ENCODE data around the gene SERPINB6.
A peak's percentile ranks its signal among the peaks of the same experiment; 100 is the strongest.
"Not testable (repeated sequence)": the region's sequence is repeated elsewhere in the genome, so short reads cannot be mapped to it uniquely, and the experiment has no call there.

Gene SERPINB6

DNA sequence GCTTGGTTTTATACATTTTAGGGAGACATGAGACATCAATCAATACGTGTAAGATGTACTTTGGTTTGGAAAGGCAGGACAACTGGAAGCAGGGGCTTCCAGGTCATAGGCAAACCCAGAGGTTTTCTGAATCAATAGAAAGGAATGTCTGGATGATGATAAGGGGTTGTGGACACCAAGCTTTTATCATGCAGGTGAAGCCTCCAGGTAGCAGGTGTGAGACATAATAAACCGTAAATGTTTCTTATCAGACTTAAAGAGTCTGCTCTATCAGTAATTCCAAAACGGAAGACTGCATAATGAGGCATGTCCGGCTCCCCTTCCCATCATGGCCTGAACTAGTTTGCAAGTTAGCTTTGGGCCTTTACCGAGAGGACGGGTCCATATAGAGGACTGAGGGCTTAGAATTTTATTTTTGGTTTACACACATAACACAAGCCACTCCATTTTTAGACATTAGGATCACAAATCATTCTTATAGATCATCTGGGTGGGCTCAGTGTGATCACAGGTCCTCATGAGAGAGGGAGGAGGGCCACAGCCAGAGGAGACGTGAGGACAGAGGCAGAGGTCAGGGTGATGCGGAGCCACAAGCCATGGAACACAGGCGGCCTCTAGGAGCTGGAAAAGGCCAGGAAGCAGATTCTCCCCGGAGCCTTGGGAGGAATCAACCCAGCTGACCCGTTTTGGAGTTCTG lies 57.6 kb downstream of the SERPINB6 start:
- DNase-seq (ENCODE audit: low spot score) = no peak

DNA sequence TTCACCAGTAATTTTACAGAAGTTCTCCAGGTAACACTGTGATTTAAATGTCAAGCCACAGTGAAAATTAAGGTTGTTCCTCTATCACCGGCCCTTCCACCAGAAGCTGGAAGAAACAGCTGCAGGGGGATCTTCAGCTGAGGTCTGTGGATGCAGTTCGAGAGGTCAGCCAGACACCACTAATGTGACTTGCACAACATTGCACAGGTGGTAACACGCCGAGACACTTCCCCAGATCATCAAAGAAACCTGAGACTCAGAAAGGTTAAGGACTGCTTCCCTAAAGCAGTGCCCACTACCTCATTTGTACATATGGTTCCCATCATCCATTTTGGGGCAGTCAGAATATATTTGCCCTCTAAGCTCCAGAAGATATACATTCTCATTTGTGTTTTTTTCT lies 60.2 kb downstream of the SERPINB6 start:
- DNase-seq (ENCODE audit: low spot score) = no peak

DNA sequence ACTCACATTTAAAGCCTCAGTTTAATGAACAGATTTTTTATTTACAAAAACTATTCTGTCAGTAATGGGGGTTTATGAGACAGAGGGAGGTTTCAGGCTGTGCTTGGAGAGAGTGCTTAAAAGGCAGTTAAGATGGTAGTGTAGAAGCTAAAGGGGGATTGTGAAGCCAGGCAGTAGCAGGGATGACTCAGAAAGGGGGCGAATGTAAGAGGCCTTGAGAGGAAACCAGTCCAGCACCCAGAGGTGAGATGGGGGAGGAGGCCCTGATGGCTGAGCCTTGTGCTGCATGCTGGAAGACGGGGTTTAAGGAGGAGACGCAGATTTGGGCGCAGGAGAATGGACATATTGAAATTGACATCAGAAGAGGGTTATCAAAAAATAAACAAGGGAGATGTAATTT lies 61.6 kb downstream of the SERPINB6 start:
- no peak for DNase-seq (ENCODE audit: low spot score)

DNA sequence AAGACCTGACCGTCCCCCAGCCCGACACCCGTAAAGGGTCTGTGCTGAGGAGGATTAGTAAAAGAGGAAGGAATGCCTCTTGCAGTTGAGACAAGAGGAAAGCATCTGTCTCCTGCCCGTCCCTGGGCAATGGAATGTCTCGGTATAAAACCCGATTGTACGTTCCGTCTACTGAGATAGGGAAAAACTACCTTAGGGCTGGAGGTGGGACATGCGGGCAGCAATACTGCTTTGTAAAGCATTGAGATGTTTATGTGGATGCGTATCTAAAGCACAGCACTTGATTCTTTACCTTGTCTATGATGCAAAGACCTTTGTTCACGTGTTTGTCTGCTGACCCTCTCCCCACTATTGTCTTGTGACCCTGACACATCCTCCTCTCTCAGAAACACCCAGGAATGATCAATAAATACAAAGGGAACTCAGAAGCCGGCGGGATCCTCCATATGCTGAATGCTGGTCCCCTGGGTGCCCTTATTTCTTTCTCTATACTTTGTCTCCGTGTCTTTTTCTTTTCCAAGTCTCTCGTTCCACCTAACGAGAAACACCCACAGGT lies 62.2 kb downstream of the SERPINB6 start:
- not testable (repeated sequence) for DNase-seq (ENCODE audit: low spot score)

DNA sequence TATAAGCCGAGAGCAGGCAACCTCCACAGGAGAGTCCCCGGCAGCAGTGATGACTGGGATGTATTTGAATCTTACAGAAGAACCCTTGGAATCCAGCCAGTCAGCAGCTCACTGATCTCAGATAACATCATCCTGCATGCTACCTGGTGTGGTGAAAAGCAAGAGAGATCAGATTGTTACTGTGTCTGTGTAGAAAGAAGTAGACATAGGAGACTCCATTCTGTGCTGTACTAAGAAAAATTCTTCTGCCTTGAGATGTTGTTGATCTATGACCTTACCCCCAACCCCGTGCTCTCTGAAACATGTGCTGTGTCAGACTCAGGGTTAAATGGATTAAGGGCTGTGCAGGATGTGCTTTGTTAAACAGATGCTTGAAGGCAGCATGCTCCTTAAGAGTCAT lies 62.9 kb downstream of the SERPINB6 start:
- not testable (repeated sequence) for DNase-seq (ENCODE audit: low spot score)

DNA sequence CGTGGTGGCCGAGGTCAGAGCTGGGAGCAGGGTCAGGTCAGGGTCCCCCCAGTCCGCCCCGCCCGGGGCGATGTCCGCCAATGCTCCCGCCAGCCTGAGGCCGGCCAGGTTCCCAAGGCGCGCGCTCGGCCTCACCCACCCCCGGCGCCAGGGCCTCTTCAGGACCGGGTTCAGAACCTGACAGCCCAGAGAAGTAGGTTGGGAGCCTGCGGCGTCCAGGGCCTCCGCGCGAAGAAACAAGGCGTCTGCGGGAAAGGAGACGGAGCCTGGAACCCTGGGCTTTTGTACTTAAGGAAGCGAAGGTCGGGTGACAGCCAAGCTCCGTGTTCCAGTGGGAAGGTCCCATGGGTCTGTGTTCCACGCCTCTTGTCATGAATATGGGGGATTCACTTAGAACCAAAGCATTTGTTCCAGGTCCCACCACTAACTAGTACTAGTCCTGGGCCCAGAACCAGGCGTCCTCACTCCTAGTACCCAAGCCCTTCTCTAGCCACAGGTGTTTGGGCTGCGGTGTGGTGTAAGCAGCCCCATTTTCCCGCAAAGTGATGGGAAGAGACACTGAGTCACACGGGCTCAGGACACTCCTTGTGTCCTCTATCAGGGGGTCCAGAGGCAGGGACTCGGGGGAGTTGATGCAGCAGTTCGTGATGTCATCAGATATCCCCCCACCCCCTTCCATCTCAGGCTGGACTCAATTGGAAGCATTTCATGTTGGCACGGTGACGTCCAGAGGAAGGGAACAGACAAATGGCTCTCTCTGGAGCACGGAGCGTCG lies 67.8 kb downstream of the SERPINB6 start:
- DNase-seq (ENCODE audit: low spot score) = not testable (repeated sequence)

DNA sequence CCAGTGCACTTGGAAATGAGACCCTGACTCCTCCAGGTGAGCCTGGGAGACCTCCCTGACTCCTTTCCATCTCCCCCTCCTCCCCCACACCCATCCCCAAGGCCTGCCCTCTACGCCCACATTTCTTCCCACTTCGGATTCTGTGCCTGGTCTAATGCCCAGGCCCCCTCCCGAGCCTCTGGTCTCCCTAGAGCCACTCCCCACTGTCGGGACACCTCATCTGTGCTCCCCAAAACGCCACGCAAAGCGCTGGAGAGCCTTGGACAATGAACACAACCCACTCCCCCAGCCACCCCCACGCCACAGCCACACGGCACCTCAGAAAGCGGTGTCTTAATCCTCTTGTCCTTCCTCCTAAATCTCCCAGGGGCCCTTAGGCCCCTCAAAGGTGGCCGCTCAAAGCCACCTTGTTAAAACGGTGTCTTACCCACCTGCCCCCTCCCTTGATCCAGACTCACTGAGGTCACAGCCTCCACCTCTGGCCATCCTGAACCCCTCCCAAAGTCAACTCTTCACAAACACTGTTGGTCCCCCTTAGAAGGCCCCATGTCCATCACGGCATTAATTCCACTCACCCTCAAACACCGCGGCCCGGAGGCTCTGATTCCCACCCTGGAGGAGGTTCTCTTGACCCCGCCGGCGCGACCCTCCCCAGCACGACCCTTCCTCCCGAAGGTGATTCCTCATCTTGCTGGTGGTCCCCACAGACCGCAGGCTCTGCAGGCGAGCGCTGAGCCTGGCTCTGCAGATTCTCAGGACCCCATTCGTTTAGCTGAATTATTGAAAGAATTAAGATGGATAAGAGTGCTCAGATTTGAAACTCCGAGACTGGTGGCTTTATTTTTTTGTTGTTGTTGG lies 69.5 kb downstream of the SERPINB6 start:
- not testable (repeated sequence) for DNase-seq (ENCODE audit: low spot score)

DNA sequence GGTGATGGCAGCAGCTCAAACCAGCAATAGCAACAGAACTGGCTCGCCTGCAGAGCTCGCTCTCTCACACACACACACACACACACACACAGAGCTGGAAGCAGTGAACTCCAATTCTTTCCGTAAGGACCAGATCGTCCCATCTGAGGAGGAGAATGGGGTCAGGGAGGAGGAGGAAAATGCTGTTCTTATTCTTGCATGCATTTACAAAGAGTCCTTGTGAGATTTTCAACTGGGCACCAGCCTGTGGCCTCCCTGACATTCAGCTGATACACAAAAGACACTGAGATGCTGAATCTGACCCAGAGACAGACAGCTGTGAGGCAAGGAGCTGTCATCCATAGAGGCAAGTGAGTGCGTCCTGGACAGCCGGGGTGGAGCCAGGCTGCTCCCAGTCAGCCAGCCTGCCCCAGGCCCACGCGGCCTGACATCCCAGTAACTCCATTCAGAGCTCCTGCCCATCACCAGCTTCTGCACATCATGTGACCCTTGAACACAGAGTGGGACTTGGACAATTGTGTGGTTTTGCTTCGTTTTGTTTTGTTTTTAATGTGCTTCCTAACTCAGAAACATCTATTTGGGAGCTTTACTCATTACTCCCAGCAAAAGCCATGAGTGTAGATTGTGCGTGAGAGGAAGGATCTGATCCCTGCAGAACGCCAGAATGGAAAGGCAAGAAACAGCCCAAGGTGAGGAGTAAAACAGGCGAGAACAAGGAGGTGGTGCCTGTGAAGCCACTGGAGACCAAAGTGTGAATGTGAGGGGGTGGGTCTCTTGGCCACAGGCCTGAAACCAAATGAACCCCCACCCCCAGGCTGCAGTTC lies 70.3 kb downstream of the SERPINB6 start:
- peak; percentile 31 for DNase-seq (ENCODE audit: low spot score)

DNA sequence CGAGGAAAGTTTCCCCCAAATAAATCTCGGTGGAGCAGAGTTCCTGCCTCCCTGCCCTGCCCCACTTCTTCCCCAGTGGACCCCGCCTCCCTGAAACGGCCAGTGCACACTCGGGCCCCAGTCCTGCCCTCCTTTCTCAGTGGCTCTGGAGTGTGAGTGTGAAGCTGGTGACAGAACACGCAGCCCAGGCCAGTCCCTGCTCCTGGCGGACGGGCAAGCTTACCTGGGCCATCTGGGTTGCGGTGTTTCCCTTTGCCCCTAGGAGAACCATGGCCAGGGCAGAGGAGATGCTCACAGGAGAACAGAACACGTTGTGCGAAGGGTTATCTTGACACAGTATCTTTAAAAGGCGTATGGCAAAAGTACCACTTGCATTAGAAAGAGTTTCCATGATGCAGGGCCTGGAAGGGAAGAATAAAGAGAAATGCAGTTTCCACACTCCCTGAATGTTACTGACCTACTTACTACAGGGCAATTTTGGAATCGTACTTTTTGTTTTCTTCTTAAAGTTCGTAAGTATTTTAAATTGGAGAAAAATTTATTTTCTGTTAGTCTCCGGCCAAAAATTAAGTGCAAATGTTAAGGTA lies 71.1 kb downstream of the SERPINB6 start:
- DNase-seq (ENCODE audit: low spot score) = no peak

DNA sequence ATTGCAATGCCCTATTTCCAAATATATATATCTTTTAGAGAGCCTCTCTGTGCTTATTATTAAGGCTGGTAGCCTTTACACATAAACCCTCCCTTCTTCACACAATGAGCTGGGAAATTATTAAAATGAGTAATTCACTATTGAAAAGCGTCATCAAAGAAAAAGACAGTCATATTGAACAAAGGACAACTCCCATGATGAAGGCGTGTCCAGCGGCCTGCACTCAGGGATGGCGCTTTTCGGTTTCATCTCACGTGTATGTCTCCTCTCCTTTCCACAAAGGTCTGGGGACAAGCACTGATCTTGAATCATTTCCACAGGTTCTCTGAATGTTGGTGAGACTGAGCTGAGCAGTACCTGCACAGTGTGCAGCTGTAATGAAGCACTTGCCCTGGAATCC lies 71.8 kb downstream of the SERPINB6 start:
- DNase-seq (ENCODE audit: low spot score) = no peak
